ENCODE measurements around the gene MACROH2A1. TPM values are rescaled to one million over a fixed set of nuclear protein-coding genes. Genes with fewer than 3 reads are reported as not detected.

Gene MACROH2A1
- total RNA-seq, 1 experiment from 2014 or later = 236 TPM

DNA sequence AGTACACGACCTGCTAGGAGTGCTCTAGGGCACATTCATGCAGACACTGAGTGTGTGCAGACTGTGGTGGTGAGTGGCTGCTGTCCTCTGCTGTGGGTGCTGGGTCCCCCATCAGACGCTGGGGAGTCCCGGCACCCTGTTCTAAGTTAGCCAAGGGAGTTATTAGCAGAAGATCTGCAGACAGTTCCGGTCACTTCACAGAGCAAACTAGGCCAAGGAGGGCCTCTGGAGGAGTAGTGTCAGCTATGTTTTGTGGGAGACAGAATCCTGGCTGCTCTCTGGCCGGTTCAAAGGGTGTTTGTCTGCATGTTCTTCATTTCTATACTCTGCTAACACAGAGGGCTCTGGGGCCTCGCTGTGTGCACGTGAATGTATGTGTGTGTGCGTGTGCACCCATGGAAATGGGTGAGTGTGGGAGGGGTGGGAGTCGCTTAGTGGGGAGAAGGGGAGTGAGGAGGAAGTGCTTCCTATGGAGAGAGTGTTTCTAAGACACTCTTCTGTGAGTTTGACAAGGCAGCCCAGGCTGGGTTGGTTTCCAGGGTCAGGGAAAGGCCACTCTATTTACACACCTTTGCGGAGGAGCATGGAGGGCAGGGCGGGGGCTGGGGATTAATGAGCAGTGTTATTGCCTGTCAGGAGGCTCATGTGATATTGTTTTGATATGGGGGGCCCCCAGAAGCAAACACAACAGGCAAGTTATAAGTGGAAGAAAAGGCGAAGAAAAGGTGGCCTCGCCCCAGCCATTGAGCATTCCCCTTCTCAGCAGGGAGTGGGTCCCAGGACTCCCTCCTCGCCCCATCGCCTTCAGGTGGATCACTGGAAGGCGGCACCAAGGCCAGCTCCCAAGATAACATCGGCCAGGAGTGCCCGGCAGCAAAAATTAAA is 68.9 kb downstream of the MACROH2A1 start:
- ChIA-PET CTCF (interaction anchor here (1.1 kb wide), 1 partner anchor 39 kb away, joined by 3 read pairs; no protein-coding TSS in a partner anchor), POLR2A (interaction anchor here (0.7 kb wide), 1 partner anchor 56 kb away, joined by 3 read pairs; no protein-coding TSS in a partner anchor)
- Histone ChIP-seq H3K27me3 (replicated peaks; ENCODE audit: control insufficient read depth, insufficient read depth, low read length) (no peaks in the 10 kb centered on the region), H3K4me3 (ENCODE audit: low read depth, low read length) (no peak overlapping the region), H3K36me3 (ENCODE audit: control insufficient read depth, insufficient read depth, low read length) (peaks cover 1% of the 10 kb centered on the region; the same call in 1 of the 2 replicates), H3K9me3 (no peaks in the 10 kb centered on the region), H3K4me1 (peaks cover 33% of the 10 kb centered on the region)
- no peaks in the 10 kb centered on the region for H3K9me3 Mint-ChIP-seq (ENCODE audit: unreplicated experiment)
- peaks cover 66% of the 10 kb centered on the region for H3K36me3 Mint-ChIP-seq (ENCODE audit: insufficient read depth, unreplicated experiment)
- no peak overlapping the region for H3K4me3 Mint-ChIP-seq (ENCODE audit: unreplicated experiment)
- no peak for DNase-seq
- TF ChIP-seq, protein P1, sequence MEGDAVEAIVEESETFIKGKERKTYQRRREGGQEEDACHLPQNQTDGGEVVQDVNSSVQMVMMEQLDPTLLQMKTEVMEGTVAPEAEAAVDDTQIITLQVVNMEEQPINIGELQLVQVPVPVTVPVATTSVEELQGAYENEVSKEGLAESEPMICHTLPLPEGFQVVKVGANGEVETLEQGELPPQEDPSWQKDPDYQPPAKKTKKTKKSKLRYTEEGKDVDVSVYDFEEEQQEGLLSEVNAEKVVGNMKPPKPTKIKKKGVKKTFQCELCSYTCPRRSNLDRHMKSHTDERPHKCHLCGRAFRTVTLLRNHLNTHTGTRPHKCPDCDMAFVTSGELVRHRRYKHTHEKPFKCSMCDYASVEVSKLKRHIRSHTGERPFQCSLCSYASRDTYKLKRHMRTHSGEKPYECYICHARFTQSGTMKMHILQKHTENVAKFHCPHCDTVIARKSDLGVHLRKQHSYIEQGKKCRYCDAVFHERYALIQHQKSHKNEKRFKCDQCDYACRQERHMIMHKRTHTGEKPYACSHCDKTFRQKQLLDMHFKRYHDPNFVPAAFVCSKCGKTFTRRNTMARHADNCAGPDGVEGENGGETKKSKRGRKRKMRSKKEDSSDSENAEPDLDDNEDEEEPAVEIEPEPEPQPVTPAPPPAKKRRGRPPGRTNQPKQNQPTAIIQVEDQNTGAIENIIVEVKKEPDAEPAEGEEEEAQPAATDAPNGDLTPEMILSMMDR (IDR thresholded peaks at IDR 0.05; ENCODE audit: insufficient read depth in 1 of 2, low read depth in 1 of 2, low read length in 1 of 2, severe bottlenecking in 1 of 2, unreplicated experiment in 1 of 2) = no peak
- no peaks in the 10 kb centered on the region for H3K27me3 Mint-ChIP-seq (ENCODE audit: insufficient read depth, unreplicated experiment)
- intact Hi-C loops (cut with micrococcal nuclease; ENCODE audit: unreplicated experiment) = loop anchor here (5.0 kb wide), 2 partner anchors 298 to 318 kb away; partner anchors contain the start of gene PITX1
- H3K4me1 Mint-ChIP-seq (ENCODE audit: low read depth, unreplicated experiment) = peaks cover 28% of the 10 kb centered on the region
- BruUV-seq (replicated peaks) = no TSS peak
- peak overlapping the region; percentile 49 for H3K27ac Mint-ChIP-seq (ENCODE audit: unreplicated experiment)

GRCh38 chr5:135329066-135329912 is 69.7 kb downstream of the MACROH2A1 start:
- Mint-ChIP-seq H3K4me1 (ENCODE audit: low read depth, unreplicated experiment) (peaks cover 36% of the 10 kb centered on the region), H3K4me3 (ENCODE audit: unreplicated experiment) (no peak overlapping the region), H3K9me3 (ENCODE audit: unreplicated experiment) (no peaks in the 10 kb centered on the region), H3K36me3 (ENCODE audit: insufficient read depth, unreplicated experiment) (peaks cover 63% of the 10 kb centered on the region), H3K27me3 (ENCODE audit: insufficient read depth, unreplicated experiment) (no peaks in the 10 kb centered on the region), H3K27ac (ENCODE audit: unreplicated experiment) (peak overlapping the region; percentile 49)
- no TSS peak for BruUV-seq (replicated peaks)
- ChIA-PET CTCF (interaction anchor here (1.1 kb wide), 1 partner anchor 38 kb away, joined by 3 read pairs; no protein-coding TSS in a partner anchor), POLR2A (interaction anchor here (0.6 kb wide), 1 partner anchor 59 kb away, joined by 3 read pairs; no protein-coding TSS in a partner anchor)
- no peak for DNase-seq
- Histone ChIP-seq H3K4me1 (peaks cover 42% of the 10 kb centered on the region), H3K36me3 (ENCODE audit: control insufficient read depth, insufficient read depth, low read length) (peaks cover 1% of the 10 kb centered on the region; the same call in 1 of the 2 replicates), H3K4me3 (ENCODE audit: low read depth, low read length) (no peak overlapping the region), H3K27me3 (replicated peaks; ENCODE audit: control insufficient read depth, insufficient read depth, low read length) (no peaks in the 10 kb centered on the region), H3K9me3 (no peaks in the 10 kb centered on the region)
- TF ChIP-seq, protein P1 (IDR thresholded peaks at IDR 0.05; ENCODE audit: insufficient read depth in 1 of 2, low read depth in 1 of 2, low read length in 1 of 2, severe bottlenecking in 1 of 2, unreplicated experiment in 1 of 2) = no peak
- intact Hi-C loops (cut with micrococcal nuclease; ENCODE audit: unreplicated experiment) = no loop called here

DNA sequence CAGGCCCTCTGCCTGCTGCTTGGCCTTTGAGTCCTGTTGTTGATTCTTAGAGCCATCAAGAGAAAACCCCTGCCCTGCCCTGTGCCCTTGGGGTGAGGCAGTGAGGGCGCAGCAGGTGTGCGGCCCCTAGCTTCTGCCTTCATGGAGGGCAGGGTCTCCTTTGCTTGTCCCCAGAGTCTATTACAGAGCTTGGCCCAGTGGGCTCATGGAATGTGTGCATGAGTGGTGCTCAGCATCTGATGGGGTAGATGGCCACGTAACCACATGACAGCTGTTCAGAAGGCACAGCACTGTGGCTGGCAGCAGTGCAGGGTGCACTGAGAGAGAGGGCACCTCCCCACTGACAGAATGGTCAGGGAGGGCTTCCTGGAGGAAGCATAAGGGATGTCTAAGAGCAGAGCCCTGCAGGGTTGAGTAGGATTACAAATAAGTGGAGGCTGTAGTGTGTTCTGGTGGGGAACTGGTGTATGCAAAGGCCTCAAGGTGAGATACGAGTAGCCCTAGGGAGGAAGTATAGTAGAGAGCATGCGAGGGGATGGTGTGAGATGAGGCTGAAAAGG is 70.8 kb downstream of the MACROH2A1 start:
- H3K27me3 ChIP-seq (replicated peaks; ENCODE audit: control insufficient read depth, insufficient read depth, low read length) = no peaks in the 10 kb centered on the region
- peaks cover 1% of the 10 kb centered on the region; the same call in 1 of the 2 replicates for H3K36me3 ChIP-seq (ENCODE audit: control insufficient read depth, insufficient read depth, low read length)
- intact Hi-C loops (cut with micrococcal nuclease; ENCODE audit: unreplicated experiment) = no loop called here
- Mint-ChIP-seq H3K4me3 (ENCODE audit: unreplicated experiment) (no peak overlapping the region), H3K27me3 (ENCODE audit: insufficient read depth, unreplicated experiment) (no peaks in the 10 kb centered on the region), H3K4me1 (ENCODE audit: low read depth, unreplicated experiment) (peaks cover 46% of the 10 kb centered on the region), H3K9me3 (ENCODE audit: unreplicated experiment) (no peaks in the 10 kb centered on the region), H3K36me3 (ENCODE audit: insufficient read depth, unreplicated experiment) (peaks cover 52% of the 10 kb centered on the region), H3K27ac (ENCODE audit: unreplicated experiment) (no peak overlapping the region)
- POLR2A ChIA-PET = interaction anchor here (0.9 kb wide), 1 partner anchor 20 kb away, joined by 3 read pairs; no protein-coding TSS in a partner anchor
- DNase-seq = no peak
- H3K4me1 ChIP-seq = peaks cover 50% of the 10 kb centered on the region
- BruUV-seq (replicated peaks) = no TSS peak
- H3K4me3 ChIP-seq (ENCODE audit: low read depth, low read length) = no peak overlapping the region
- H3K9me3 ChIP-seq = no peaks in the 10 kb centered on the region
- CTCF ChIA-PET = no interaction called here
- TF ChIP-seq, protein P1 (IDR thresholded peaks at IDR 0.05; ENCODE audit: insufficient read depth in 1 of 2, low read depth in 1 of 2, low read length in 1 of 2, severe bottlenecking in 1 of 2, unreplicated experiment in 1 of 2) = no peak

Measured in Caco-2 (cell line).